ENCODE measurements around the gene TNFRSF21. TPM values are rescaled to one million over a fixed set of nuclear protein-coding genes. Genes with fewer than 3 reads are reported as not detected.

TNFRSF21 gene
- total RNA-seq, 1 donor from 2014 or later, result 28.9 TPM

- intact Hi-C loops (cut with DNase I), result no loop called here
- TF ChIP-seq CTCF (IDR thresholded peaks at IDR 0.05), result no peak
- Histone ChIP-seq H3K27ac (peak overlapping the region; percentile 51), H3K36me3 (no peaks in the 10 kb centered on the region), H3K4me1 (peaks cover 18% of the 10 kb centered on the region), H3K9me3 (no peaks in the 10 kb centered on the region), H3K4me3 (no peak overlapping the region), H3K27me3 (no peaks in the 10 kb centered on the region)
- DNase-seq (no peak), ATAC-seq (peak; percentile 31)
Observed at GRCh38 chr6:47241742-47242482, 67.8 kb downstream of the TNFRSF21 start.

- Histone ChIP-seq H3K36me3 (no peaks in the 10 kb centered on the region), H3K27me3 (no peaks in the 10 kb centered on the region), H3K4me1 (peaks cover 27% of the 10 kb centered on the region), H3K27ac (no peak overlapping the region), H3K4me3 (no peak overlapping the region), H3K9me3 (no peaks in the 10 kb centered on the region)
- intact Hi-C loops (cut with DNase I), result no loop called here
- no peak for DNase-seq
- no peak for ATAC-seq
- no peak for TF ChIP-seq CTCF (IDR thresholded peaks at IDR 0.05)
Observed at GRCh38 chr6:47240277-47240890, 69.3 kb downstream of the TNFRSF21 start.

GRCh38 chr6:47239546-47239945 lies 70.2 kb downstream of the TNFRSF21 start:
- no peak overlapping the region for H3K27ac ChIP-seq
- H3K36me3 ChIP-seq, result no peaks in the 10 kb centered on the region
- peaks cover 27% of the 10 kb centered on the region for H3K4me1 ChIP-seq
- no peaks in the 10 kb centered on the region for H3K9me3 ChIP-seq
- no peak for DNase-seq
- no peak for ATAC-seq
- H3K4me3 ChIP-seq, result no peak overlapping the region
- TF ChIP-seq CTCF (IDR thresholded peaks at IDR 0.05), result no peak
- intact Hi-C loops (cut with DNase I), result no loop called here
- H3K27me3 ChIP-seq, result no peaks in the 10 kb centered on the region

- DNase-seq (no peak), ATAC-seq (no peak)
- Histone ChIP-seq H3K4me3 (no peak overlapping the region), H3K4me1 (peaks cover 27% of the 10 kb centered on the region), H3K36me3 (peaks cover 4% of the 10 kb centered on the region), H3K27ac (no peak overlapping the region), H3K27me3 (no peaks in the 10 kb centered on the region), H3K9me3 (no peaks in the 10 kb centered on the region)
- TF ChIP-seq CTCF (IDR thresholded peaks at IDR 0.05), result no peak
- intact Hi-C loops (cut with DNase I), result no loop called here
Observed at GRCh38 chr6:47238456-47238995, 71.2 kb downstream of the TNFRSF21 start.

GRCh38 chr6:47237196-47237595 lies 72.5 kb downstream of the TNFRSF21 start:
- H3K27ac ChIP-seq, result no peak overlapping the region
- H3K27me3 ChIP-seq, result no peaks in the 10 kb centered on the region
- DNase-seq, result no peak
- TF ChIP-seq CTCF (IDR thresholded peaks at IDR 0.05), result no peak
- H3K36me3 ChIP-seq, result peaks cover 13% of the 10 kb centered on the region
- no peak for ATAC-seq
- H3K4me3 ChIP-seq, result no peak overlapping the region
- H3K4me1 ChIP-seq, result peaks cover 21% of the 10 kb centered on the region
- intact Hi-C loops (cut with DNase I), result no loop called here
- H3K9me3 ChIP-seq, result no peaks in the 10 kb centered on the region
